Smooth muscle cell (in vitro differentiated cells): Measurements from ENCODE around the gene MRPS16. TPM values are rescaled to one million over a fixed set of nuclear protein-coding genes. Genes with fewer than 3 reads are reported as not detected.

Experiments used
- DNase-seq: peaks from one replicate; lab custom pipeline; 2025; ENCODE audit not compliant: unreplicated experiment; lab: John Stamatoyannopoulos, UW
- H2AFZ ChIP-seq: fragments of 200-600 bp; sonication (generic); 2 replicates; pipeline ENCODE4 v1.6.0; 2016; ENCODE audit warnings: antibody characterized with exemption, low read depth, mild to moderate bottlenecking
- H3F3A ChIP-seq: fragments of 200-600 bp; sonication (generic); 2 replicates; pipeline ENCODE4 v1.6.0; 2017; ENCODE audit warnings: antibody characterized with exemption, low read depth
- H3K27ac ChIP-seq: fragments of 200-600 bp; sonication (generic); 2 replicates; pipeline ENCODE4 v1.5.1; 2016; ENCODE audit warnings: low read depth, mild to moderate bottlenecking
- H3K27me3 ChIP-seq: fragments of 200-600 bp; sonication (generic); 2 replicates; pipeline ENCODE4 v1.6.1; 2016; ENCODE audit warnings: low read depth, mild to moderate bottlenecking
- H3K36me3 ChIP-seq: fragments of 200-600 bp; sonication (generic); 2 replicates; pipeline ENCODE4 v1.5.1; 2016; ENCODE audit warnings: low read depth
- H3K4me1 ChIP-seq: fragments of 200-600 bp; sonication (generic); 2 replicates; pipeline ENCODE4 v1.5.1; 2016; ENCODE audit warnings: low read depth
- H3K4me2 ChIP-seq: fragments of 200-600 bp; sonication (generic); 2 replicates; pipeline ENCODE4 v1.6.0; 2016; ENCODE audit warnings: mild to moderate bottlenecking
- H3K4me3 ChIP-seq: fragments of 200-600 bp; sonication (generic); 2 replicates; pipeline ENCODE4 v1.5.1; 2016; ENCODE audit warnings: mild to moderate bottlenecking
- H3K79me2 ChIP-seq: fragments of 200-600 bp; sonication (generic); 2 replicates; pipeline ENCODE4 v1.6.0; 2016; ENCODE audit warnings: low read depth, mild to moderate bottlenecking
- H3K9ac ChIP-seq: fragments of 200-600 bp; sonication (generic); 2 replicates; pipeline ENCODE4 v1.6.0; 2016; ENCODE audit warnings: low read depth
- H3K9me3 ChIP-seq: fragments of 200-600 bp; sonication (generic); replicated peaks from 2 replicates; pipeline ENCODE4 v1.5.1; 2016; ENCODE audit warnings: low read depth
- H4K20me1 ChIP-seq: fragments of 200-600 bp; sonication (generic); 2 replicates; pipeline ENCODE4 v1.6.0; 2016; ENCODE audit warnings: low read depth
- WGBS: methylation state at CpG from one replicate; pipeline ENCODE4 v1.1.7; 2016; ENCODE audit warnings: low lambda C conversion rate; 5-methylcytosine and 5-hydroxymethylcytosine counted together
- polyA plus RNA-seq: library from polyadenylated mRNA; unstranded; fragments of >200 nt; fragmentation: Nextera tagmentation; extraction: Ambion mirVana; gene quantifications from 2 replicates; pipeline ENCODE4 v1.2.1, GENCODE V29; 2016
- total RNA-seq: library from RNA; depleted of rRNA; stranded (reverse); fragments of >200 nt; gene quantifications from 2 replicates; pipeline ENCODE4 v1.2.3, GENCODE V29; 2014
- TF ChIP-seq, protein P1 (sequence below): fragments of 200-600 bp; sonication (generic); IDR thresholded peaks from 2 replicates; pipeline ENCODE4 v1.5.1; 2017; ENCODE audit warnings: borderline replicate concordance, mild to moderate bottlenecking, antibody characterized with exemption; ENCODE audit not compliant: insufficient read depth, poor library complexity, severe bottlenecking

The MRPS16 gene
- total and polyA plus RNA-seq, 2 experiments from 2014 or later, result 37.4 to 82.6 TPM

- no peak overlapping the region for H3K4me2 ChIP-seq
- DNase-seq, result no peak
- no peaks in the 10 kb centered on the region for H3K4me1 ChIP-seq
- no peak overlapping the region for H3K9ac ChIP-seq
- H3K36me3 ChIP-seq, result peaks cover 4% of the 10 kb centered on the region
- H3K9me3 ChIP-seq, result no peaks in the 10 kb centered on the region
- H3K27ac ChIP-seq, result no peak overlapping the region
- H4K20me1 ChIP-seq, result no peaks in the 10 kb centered on the region
- H3K4me3 ChIP-seq, result no peak overlapping the region
- no peaks in the 10 kb centered on the region for H3F3A ChIP-seq
- H3K79me2 ChIP-seq, result no peaks in the 10 kb centered on the region
- TF ChIP-seq, protein P1, sequence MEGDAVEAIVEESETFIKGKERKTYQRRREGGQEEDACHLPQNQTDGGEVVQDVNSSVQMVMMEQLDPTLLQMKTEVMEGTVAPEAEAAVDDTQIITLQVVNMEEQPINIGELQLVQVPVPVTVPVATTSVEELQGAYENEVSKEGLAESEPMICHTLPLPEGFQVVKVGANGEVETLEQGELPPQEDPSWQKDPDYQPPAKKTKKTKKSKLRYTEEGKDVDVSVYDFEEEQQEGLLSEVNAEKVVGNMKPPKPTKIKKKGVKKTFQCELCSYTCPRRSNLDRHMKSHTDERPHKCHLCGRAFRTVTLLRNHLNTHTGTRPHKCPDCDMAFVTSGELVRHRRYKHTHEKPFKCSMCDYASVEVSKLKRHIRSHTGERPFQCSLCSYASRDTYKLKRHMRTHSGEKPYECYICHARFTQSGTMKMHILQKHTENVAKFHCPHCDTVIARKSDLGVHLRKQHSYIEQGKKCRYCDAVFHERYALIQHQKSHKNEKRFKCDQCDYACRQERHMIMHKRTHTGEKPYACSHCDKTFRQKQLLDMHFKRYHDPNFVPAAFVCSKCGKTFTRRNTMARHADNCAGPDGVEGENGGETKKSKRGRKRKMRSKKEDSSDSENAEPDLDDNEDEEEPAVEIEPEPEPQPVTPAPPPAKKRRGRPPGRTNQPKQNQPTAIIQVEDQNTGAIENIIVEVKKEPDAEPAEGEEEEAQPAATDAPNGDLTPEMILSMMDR, result peak; percentile 34
- 71% methylated on average over 2 of the region's 2 CpGs for WGBS
- no peaks in the 10 kb centered on the region for H3K27me3 ChIP-seq
- no peak overlapping the region for H2AFZ ChIP-seq
Observed at GRCh38 chr10:73218431-73219191, 33.8 kb downstream of the MRPS16 start.

DNA sequence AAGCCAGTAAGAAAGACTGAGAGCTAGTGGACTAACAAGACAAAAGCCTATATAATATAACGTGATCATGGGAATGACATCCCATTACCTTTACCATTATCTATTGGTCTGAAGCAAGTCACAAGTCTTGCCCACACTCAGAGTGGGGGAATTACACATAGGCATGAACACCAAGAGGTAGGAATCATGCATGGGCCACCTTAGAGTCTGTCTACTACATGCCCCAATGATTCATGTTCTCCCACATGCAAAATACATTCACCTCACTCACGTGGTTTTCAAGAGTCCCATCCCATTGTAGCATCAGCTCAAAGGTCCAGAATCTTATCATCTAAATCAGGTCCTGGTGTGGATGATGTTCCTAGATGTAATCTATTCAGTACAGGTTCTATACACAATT, 34.8 kb downstream of the MRPS16 start:
- Histone ChIP-seq H3K27ac (no peak overlapping the region), H3K9ac (no peak overlapping the region), H3K4me2 (no peak overlapping the region), H3K36me3 (peaks cover 6% of the 10 kb centered on the region), H3F3A (no peaks in the 10 kb centered on the region), H3K27me3 (no peaks in the 10 kb centered on the region), H3K4me3 (no peak overlapping the region), H4K20me1 (no peaks in the 10 kb centered on the region), H3K79me2 (no peaks in the 10 kb centered on the region), H3K4me1 (no peaks in the 10 kb centered on the region), H2AFZ (no peak overlapping the region), H3K9me3 (no peaks in the 10 kb centered on the region)
- DNase-seq, result no peak
- WGBS, result 92% methylated on average over 2 of the region's 2 CpGs
- TF ChIP-seq, protein P1, result no peak

GRCh38 chr10:73215749-73216148, 36.7 kb downstream of the MRPS16 start:
- H3K36me3 ChIP-seq, result peaks cover 6% of the 10 kb centered on the region
- no peaks in the 10 kb centered on the region for H3K9me3 ChIP-seq
- no peaks in the 10 kb centered on the region for H4K20me1 ChIP-seq
- DNase-seq, result no peak
- TF ChIP-seq, protein P1, result no peak
- no peaks in the 10 kb centered on the region for H3F3A ChIP-seq
- no peak overlapping the region for H3K9ac ChIP-seq
- H3K4me3 ChIP-seq, result no peak overlapping the region
- H3K4me1 ChIP-seq, result no peaks in the 10 kb centered on the region
- H3K4me2 ChIP-seq, result no peak overlapping the region
- WGBS, result 100% methylated on average over 1 of the region's 1 CpG
- no peak overlapping the region for H3K27ac ChIP-seq
- H2AFZ ChIP-seq, result no peak overlapping the region
- H3K79me2 ChIP-seq, result no peaks in the 10 kb centered on the region
- H3K27me3 ChIP-seq, result no peaks in the 10 kb centered on the region

DNA sequence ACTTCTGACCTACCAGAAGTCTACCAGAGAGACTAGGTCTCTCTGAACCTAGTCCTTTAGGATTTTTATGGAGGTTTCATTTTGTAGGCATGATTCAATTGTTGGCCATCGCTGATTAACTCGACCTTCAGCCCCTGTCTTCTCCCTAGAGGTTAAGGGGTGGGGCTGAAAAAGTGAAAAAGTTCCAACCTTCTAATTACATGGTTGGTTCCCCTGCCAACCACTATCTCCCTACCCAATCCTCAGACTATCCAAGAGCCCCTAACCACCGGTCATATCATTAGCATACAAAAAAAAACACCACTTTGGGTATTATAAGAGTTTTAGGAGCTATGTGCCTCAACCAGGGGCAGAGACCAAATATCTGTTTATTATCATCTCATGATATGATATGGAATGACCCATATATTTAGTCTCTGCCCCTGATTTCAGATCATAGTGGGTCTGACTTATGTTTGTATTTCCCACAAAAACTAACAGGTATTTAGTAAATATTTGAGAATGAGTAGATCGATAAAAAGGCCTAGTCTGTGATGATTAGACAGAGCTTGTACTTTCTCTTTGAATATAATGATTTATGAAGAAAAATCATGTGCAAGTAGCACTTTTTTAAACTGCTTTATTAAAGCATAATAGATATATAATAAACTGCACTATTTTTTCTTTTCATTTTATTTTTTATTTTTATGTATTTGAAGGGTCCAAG, 41.2 kb downstream of the MRPS16 start:
- TF ChIP-seq, protein P1, result no peak
- Histone ChIP-seq H3K4me3 (no peak overlapping the region), H3K27me3 (no peaks in the 10 kb centered on the region), H3F3A (no peaks in the 10 kb centered on the region), H3K4me1 (no peaks in the 10 kb centered on the region), H3K4me2 (no peak overlapping the region), H3K9me3 (no peaks in the 10 kb centered on the region), H3K79me2 (no peaks in the 10 kb centered on the region), H2AFZ (no peak overlapping the region), H3K27ac (no peak overlapping the region), H3K36me3 (peaks cover 3% of the 10 kb centered on the region), H4K20me1 (no peaks in the 10 kb centered on the region), H3K9ac (no peak overlapping the region)
- 97% methylated on average over 4 of the region's 4 CpGs for WGBS
- DNase-seq, result no peak
